Psoas muscle (tissue), 8 donors: ENCODE data around the gene CABLES1. TPM values are rescaled to one million over a fixed set of nuclear protein-coding genes. Genes with fewer than 3 reads are reported as not detected.
A peak's percentile ranks its signal among the peaks of the same experiment; 100 is the strongest.
"Not testable (repeated sequence)": the region's sequence is repeated elsewhere in the genome, so short reads cannot be mapped to it uniquely, and the experiment has no call there.

Source experiments
- ATAC-seq, 4 donors: fragments of 200-7000 bp; cut with Tn5 transposase; one replicate each; pipeline ENCODE4 v1.9.1; 2020; ENCODE audit warnings: moderate library complexity in 3 of 4, mild to moderate bottlenecking in 2 of 4
- DNase-seq, 2 donors: peaks; one replicate each; pipeline ENCODE4 v3.0.0-alpha.2; 2020
- H3K27ac ChIP-seq: fragments of 200-600 bp; one replicate; pipeline ENCODE4 v1.8.0; 2022
- H3K27me3 ChIP-seq, 3 donors: fragments of 200-600 bp in 1 of 3; one replicate each; pipeline versions ENCODE4 v1.6.1 to v1.8.0; 2013 to 2022; ENCODE audit warnings: low read length in 2 of 3, mild to moderate bottlenecking in 2 of 3, moderate library complexity in 1 of 3; ENCODE audit not compliant: insufficient read depth in 3 of 3
- H3K36me3 ChIP-seq, 2 donors: fragments of 200-600 bp in 1 of 2; one replicate each; pipeline versions ENCODE4 v1.6.1 to v1.8.0; 2013 to 2022; ENCODE audit warnings: low read depth in 1 of 2, mild to moderate bottlenecking in 1 of 2, moderate library complexity in 1 of 2; ENCODE audit not compliant: insufficient read depth in 1 of 2
- H3K4me1 ChIP-seq: fragments of 200-600 bp; one replicate; pipeline ENCODE4 v1.8.0; 2022
- H3K4me3 ChIP-seq: fragments of 200-600 bp; one replicate; pipeline ENCODE4 v1.8.0; 2022; ENCODE audit warnings: mild to moderate bottlenecking
- H3K9me3 ChIP-seq: fragments of 200-600 bp; one replicate; pipeline ENCODE4 v1.8.0; 2022
- WGBS, 3 donors: extraction: QIAGEN DNeasy Blood & Tissue Kit; methylation state at CpG; one replicate each; pipeline versions ENCODE4 v1.1.6 to v1.1.7; 2013; 5-methylcytosine and 5-hydroxymethylcytosine counted together
- intact Hi-C, 2 donors: fragments of 100-400 bp; cut with DNase I; formaldehyde crosslinking; loops; one replicate each; pipeline versions ENCODE4 v1.11.0 to v1.14.2; 2022
- polyA plus RNA-seq, 3 donors: library from polyadenylated mRNA; stranded (reverse); fragments of 200-250 nt; gene quantifications; one replicate each; pipeline ENCODE4 v1.2.3, GENCODE V29; 2013
- total RNA-seq, 4 donors: library from RNA; stranded (reverse); fragmentation: NEBNext Ultra II Directional in 2 of 4; extraction: Animal tissue kit (Norgen Biotek cat#: 25700) in 2 of 4; gene quantifications; one replicate each; pipeline versions ENCODE4 v1.2.1 to v1.2.4, GENCODE V29; 2021 to 2023
- TF ChIP-seq, protein P1 (sequence below): fragments of 200-600 bp; IDR thresholded peaks from one replicate; pipeline ENCODE4 v1.8.0; 2022; ENCODE audit warnings: antibody characterized with exemption
- donor health status: healthy with polysubstance abuse.
- donor health status: DM: no; HTN: no; CAD: no; lungs with moderate emphysema.
- donor health status: Bipolar disorder and iron deficiency.
- donor health status: healthy.
- donor health status: DM: yes; HTN: yes; CAD: no.
- donor health status: DM: no; HTN: no; CAD: no.
- donor health status: DM: no; HTN: no; CAD: no.
- donor health status: DM: yes; HTN: yes; CAD: no.

The CABLES1 gene
- total and polyA plus RNA-seq, 7 donors: 0.42 to 1.5 (median 0.98) TPM

DNA sequence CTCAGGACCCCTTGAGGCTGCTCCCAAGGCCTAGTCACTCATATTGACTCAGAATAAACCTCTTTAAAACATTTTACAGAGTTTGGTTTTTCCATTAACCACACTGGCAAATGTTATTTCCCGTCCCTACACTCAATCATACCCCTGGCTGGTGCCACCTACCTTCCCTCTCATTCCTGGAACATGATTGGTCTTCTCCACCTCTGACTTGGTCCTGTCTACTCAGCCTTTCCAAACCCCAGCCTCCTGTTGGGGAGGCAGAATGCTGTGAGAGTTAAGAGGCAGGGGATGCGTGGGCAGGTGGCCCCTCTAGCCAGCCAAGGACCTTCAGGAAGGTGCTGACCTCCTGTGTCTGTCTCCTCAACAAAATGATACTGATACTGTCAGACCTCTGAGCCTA is 149.3 kb downstream of the CABLES1 start:
- H3K27ac ChIP-seq: no peak overlapping the region
- H3K36me3 ChIP-seq: no peaks in the 10 kb centered on the region
- H3K4me3 ChIP-seq: no peak overlapping the region
- TF ChIP-seq, protein P1, sequence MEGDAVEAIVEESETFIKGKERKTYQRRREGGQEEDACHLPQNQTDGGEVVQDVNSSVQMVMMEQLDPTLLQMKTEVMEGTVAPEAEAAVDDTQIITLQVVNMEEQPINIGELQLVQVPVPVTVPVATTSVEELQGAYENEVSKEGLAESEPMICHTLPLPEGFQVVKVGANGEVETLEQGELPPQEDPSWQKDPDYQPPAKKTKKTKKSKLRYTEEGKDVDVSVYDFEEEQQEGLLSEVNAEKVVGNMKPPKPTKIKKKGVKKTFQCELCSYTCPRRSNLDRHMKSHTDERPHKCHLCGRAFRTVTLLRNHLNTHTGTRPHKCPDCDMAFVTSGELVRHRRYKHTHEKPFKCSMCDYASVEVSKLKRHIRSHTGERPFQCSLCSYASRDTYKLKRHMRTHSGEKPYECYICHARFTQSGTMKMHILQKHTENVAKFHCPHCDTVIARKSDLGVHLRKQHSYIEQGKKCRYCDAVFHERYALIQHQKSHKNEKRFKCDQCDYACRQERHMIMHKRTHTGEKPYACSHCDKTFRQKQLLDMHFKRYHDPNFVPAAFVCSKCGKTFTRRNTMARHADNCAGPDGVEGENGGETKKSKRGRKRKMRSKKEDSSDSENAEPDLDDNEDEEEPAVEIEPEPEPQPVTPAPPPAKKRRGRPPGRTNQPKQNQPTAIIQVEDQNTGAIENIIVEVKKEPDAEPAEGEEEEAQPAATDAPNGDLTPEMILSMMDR: no peak
- H3K9me3 ChIP-seq: no peaks in the 10 kb centered on the region
- DNase-seq: no peak
- no peak for ATAC-seq
- 92 to 100% (median 98%) methylated on average over 2 of the region's 2 CpGs for WGBS, 3 donors
- intact Hi-C loops: no loop called here
- H3K27me3 ChIP-seq: no peaks in the 10 kb centered on the region
- H3K4me1 ChIP-seq: no peaks in the 10 kb centered on the region

DNA sequence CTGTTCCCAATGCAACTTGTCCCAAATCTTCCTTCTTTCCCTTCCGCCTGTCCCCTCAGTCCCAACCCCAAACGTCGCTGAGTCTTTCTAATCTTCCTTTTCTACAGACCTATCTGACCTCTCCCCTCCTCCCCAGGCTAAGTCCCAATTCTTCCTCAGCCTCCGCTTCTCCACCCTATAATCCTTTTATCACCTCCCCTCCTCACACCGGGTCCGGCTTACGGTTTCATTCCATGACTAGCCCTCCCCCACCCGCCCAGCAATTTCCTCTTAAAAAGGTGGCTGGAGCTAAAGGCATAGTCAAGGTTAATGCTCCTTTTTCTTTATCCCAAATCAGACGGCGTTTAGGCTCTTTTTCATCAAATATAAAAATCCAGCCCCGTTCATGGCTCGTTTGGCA is 150.3 kb downstream of the CABLES1 start:
- H3K27me3 ChIP-seq, H3K4me1 ChIP-seq, DNase-seq, H3K36me3 ChIP-seq, H3K4me3 ChIP-seq, H3K9me3 ChIP-seq, ATAC-seq, intact Hi-C loops, H3K27ac ChIP-seq: not testable (repeated sequence)
- 79 to 85% (median 83%) methylated on average over 12 of the region's 12 CpGs for whole genome bisulfite sequencing, 3 donors

DNA sequence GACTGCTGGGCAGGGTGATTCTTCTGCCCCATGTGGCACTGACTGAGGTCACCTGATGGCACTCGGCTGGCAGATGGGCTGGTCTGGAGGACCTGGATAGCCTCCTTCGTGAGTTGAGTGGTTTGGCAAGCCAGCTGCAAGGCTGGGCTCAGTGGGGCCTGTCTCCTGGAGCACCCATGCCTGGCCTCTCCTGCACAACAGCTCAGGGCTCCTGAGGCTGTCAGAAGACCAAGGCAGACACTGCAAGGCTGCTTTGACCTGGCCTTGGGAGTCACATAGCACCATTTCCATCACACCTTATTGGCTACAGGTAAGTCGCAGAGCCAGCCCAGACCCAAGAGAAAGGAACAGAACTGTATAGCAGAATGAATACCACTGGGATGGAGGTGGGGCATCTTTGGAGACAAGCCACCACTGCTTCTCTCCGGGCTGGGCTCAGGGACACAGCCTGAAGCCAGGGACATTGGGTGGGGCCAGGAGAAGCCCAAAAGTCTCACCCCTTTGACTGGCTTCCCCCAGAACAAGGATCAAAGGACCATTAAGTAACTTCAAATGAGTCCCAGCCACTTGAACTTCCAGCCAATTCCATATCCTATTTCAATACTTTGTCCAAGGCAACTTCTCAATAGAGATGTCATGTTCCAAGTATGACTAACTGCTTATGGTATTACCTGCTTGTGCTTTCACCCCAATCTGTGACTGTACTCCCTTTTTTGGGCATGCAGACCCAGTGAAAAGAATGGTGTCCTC is 156.3 kb downstream of the CABLES1 start:
- WGBS, 3 donors: 60 to 72% (median 67%) methylated on average over 4 of the region's 4 CpGs
- TF ChIP-seq, protein P1: no peak
- peak in 3 of 4 donors; percentile 21 to 61 (median 32) for ATAC-seq
- DNase-seq: no peak
- Histone ChIP-seq H3K36me3 (no peaks in the 10 kb centered on the region), H3K9me3 (no peaks in the 10 kb centered on the region), H3K4me3 (no peak overlapping the region), H3K27me3 (no peaks in the 10 kb centered on the region), H3K4me1 (no peaks in the 10 kb centered on the region), H3K27ac (no peak overlapping the region)
- intact Hi-C loops: no loop called here

DNA sequence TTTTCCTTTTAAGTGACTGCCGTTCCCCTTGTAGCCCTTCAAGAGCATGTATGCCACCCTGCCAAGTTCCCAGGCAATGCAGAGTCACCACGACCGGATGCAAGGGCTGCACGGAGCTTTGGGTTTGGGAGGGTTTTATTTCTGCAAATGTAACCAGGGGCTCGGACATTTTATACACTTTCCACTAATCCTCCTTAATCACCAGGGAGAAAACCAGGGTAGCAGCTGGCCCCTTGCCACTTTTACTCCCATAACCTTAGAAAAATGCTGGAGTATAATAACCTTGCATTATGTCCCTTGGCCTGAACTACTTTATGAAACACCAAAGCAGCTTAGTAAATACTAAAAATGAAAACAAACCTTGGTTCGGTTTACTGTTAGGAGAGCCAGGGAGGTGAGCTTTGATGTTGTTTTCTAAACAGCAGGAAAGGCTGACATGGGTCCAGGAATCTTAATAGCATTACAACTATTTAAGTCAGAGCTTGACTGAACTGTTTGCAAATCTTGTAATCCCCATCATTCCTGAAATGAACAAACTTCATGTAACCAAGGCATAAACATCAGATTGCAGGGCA is 165.0 kb downstream of the CABLES1 start:
- H3K9me3 ChIP-seq: no peaks in the 10 kb centered on the region
- DNase-seq (no peak), ATAC-seq (no peak)
- H3K4me3 ChIP-seq: no peak overlapping the region
- H3K4me1 ChIP-seq: no peaks in the 10 kb centered on the region
- intact Hi-C loops: no loop called here
- 36 to 51% (median 36%) methylated on average over 6 of the region's 6 CpGs for WGBS, 3 donors
- H3K27ac ChIP-seq: no peak overlapping the region
- H3K36me3 ChIP-seq: no peaks in the 10 kb centered on the region
- TF ChIP-seq, protein P1: no peak
- no peaks in the 10 kb centered on the region for H3K27me3 ChIP-seq

DNA sequence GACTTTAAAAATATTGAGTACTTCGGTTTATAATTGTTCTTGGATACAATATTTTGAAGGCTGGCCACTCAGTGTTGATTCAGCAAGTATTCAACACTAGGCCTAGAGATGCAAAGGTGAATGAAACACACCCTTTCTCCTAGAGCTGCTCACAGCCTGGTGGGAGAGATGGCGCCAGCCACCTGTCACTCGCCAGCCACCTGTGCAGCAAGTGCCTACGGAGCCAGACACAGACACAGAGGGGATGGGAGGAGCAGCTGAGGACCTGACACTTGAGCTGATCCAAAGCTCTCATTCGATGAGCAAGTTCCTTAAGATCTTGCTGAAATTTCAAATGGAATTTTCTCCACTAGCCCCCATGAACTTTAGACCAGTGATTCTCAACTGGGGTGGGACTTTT is 166.7 kb downstream of the CABLES1 start:
- no peak overlapping the region for H3K4me3 ChIP-seq

More for the DNA sequence above, 166.7 kb downstream of the CABLES1 start:
- 82 to 88% (median 85%) methylated on average over 5 of the region's 5 CpGs for WGBS, 3 donors
- TF ChIP-seq, protein P1: no peak
- no peaks in the 10 kb centered on the region for H3K9me3 ChIP-seq
- H3K27me3 ChIP-seq: no peaks in the 10 kb centered on the region
- ATAC-seq: no peak
- no peaks in the 10 kb centered on the region for H3K36me3 ChIP-seq
- intact Hi-C loops: no loop called here
- H3K4me1 ChIP-seq: no peaks in the 10 kb centered on the region
- no peak for DNase-seq
- H3K27ac ChIP-seq: no peak overlapping the region
